Caki2 (cell line): ENCODE results near the gene TSSC4. TPM values are rescaled to one million over a fixed set of nuclear protein-coding genes. Genes with fewer than 3 reads are reported as not detected.

Source experiments
- DNase-seq: peaks from one replicate; pipeline ENCODE4 v3.0.0-alpha.2; 2015; ENCODE audit warnings: low read depth
- in situ Hi-C: cut with HindIII; loops from 2 replicates; pipeline ENCODE4 v1.10.0; 2016; ENCODE audit warnings: low sequenced_read_pairs, low pct_unique_long_range_greater_than_20kb, mixed read lengths
- total RNA-seq: library from RNA; depleted of rRNA; stranded (reverse); fragments of >200 nt; shearing (Covaris generic); gene quantifications from 2 replicates; pipeline ENCODE4 v1.2.3, GENCODE V29; 2014; ENCODE audit warnings: low replicate concordance

The TSSC4 gene
- total RNA-seq, 1 experiment from 2014 or later: 107 TPM

GRCh38 chr11:2422461-2423156 lies 22.1 kb downstream of the TSSC4 start:
- in situ Hi-C loops: no loop called here
- DNase-seq: no peak

- no peak for DNase-seq
- in situ Hi-C loops: no loop called here
Observed at GRCh38 chr11:2423157-2424025, 22.8 kb downstream of the TSSC4 start.

DNA sequence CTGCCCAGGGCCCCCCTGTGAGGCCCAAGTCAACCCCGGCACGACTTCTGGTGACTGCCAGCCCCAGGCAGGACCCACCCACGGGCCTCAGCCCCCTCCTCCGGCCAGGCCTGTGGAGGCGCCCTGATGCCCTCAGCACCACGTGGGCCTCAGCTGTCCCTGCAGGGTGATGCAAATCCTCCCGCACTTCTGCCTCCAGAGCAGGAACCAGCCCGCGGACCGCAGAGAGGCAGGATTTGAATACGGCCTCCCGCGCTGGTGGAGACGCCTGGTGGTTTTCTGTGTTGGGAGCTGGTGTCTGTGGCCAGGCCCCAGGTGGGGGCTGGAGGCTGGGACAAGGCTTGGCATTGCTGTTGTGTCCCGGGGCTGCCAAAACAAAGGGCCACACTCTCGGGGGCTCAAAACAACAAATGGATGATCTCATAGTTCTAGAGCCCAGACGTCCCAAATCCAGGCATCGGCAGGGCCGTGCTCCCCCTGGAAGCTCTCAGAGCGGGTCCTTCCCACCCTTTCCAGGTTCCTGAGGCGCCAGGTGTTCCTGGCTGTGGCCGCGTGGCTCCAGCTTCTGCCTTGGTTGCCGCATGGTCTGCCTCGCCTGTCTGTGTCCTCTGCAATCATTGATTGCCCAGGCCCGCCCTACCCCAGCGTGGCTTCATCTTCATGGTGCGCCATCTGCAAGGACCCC lies 24.4 kb downstream of the TSSC4 start:
- DNase-seq: no peak
- in situ Hi-C loops: no loop called here

GRCh38 chr11:2425506-2425905 lies 25.0 kb downstream of the TSSC4 start:
- DNase-seq: no peak
- in situ Hi-C loops: no loop called here

- in situ Hi-C loops: no loop called here
- DNase-seq: no peak
Observed at GRCh38 chr11:2426221-2426620, 25.7 kb downstream of the TSSC4 start.

- in situ Hi-C loops: no loop called here
Observed at GRCh38 chr11:2426826-2427521, 26.4 kb downstream of the TSSC4 start.

GRCh38 chr11:2427721-2428321 lies 27.3 kb downstream of the TSSC4 start:
- no peak for DNase-seq
- in situ Hi-C loops: no loop called here

More at GRCh38 chr11:2426826-2427521, 26.4 kb downstream of the TSSC4 start:
- no peak for DNase-seq

DNA sequence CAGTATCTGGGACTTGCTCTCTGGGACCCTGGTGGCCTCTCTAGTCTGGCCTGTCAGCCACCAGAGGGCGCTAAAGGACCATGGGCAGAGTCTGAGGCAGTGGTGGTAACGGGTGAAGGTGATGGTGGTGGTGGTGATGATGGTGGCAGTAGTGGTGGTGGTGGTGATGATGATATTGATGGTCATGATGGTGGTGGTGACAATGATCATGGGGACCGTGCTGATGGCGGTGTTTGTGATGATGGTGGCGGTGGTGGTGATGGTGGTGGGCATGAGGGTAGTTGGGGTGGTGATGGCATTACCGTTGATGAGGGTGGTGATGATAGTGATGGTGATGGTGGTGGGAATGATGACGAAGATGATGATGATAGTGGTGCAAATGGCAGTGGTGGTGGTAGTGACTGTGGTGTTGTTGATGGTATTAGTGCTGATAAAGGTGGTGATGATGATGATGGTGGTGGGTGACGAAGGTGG lies 27.8 kb downstream of the TSSC4 start:
- in situ Hi-C loops: no loop called here
- DNase-seq: peak; percentile 14

- no peak for DNase-seq
- in situ Hi-C loops: no loop called here
Observed at GRCh38 chr11:2431395-2431794, 30.8 kb downstream of the TSSC4 start.

- in situ Hi-C loops: no loop called here
- DNase-seq: no peak
Observed at GRCh38 chr11:2432171-2432621, 31.6 kb downstream of the TSSC4 start.

DNA sequence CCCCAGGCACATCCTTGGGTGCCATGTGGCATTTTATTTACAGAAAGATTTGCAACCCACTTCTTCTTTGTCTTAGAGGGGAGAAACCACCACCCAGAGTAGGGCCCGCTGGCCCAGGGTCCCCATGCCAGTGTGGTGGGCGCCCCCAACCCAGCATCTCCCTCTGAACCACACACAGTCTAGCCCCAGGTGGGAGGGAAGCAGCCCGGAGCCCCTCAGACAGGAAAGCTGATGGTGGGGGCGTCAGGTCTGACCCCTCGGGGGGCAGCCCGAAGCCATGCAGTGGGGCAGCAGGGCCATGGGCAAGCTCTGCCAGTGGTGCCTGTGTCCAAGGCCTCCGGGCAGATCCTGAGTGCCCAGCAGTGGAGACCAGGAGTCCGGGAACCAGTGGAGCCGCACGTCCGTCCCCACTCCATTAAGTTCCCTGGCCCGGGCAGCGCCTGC lies 32.1 kb downstream of the TSSC4 start:
- DNase-seq: no peak
- in situ Hi-C loops: no loop called here

DNA sequence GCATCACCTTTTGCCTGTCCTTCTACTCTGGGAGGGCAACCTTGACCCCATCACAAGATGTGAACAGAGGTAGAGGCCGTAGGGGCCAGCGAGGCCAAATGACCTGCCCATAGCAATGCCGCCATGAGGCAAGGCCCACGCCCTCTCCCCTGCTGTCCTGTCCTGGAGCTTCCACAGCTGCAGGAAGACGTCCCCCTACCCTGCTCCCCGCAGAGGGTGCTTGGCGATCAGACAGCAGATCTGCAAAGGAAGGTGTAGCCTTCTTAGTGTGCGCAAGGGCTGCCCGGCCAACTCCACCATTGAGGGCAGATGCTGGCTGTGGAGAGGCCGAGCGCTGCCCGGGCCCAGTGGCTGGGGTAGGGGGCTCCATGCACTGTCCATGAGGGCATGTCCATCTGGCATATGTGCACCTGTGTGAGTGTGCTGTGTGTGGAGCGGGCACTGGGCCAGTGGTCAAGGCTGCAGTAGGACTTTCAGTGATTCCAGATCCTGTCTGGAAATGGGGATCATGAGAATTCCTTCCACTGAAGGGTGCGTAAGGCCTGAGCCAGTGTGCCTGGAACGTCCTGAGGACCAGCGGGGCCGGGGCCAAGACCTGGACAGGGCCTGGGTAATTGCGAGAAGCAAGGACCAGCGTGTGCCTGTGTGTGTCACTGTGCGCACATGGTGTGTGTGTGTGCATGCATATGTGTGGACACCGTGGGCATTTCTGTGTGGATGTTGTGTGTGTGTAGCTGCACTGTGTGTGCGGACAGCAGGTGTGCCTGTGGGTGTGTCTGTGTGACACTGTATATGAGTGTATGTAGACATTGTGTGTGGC lies 32.8 kb downstream of the TSSC4 start:
- DNase-seq: no peak
- in situ Hi-C loops: no loop called here

DNA sequence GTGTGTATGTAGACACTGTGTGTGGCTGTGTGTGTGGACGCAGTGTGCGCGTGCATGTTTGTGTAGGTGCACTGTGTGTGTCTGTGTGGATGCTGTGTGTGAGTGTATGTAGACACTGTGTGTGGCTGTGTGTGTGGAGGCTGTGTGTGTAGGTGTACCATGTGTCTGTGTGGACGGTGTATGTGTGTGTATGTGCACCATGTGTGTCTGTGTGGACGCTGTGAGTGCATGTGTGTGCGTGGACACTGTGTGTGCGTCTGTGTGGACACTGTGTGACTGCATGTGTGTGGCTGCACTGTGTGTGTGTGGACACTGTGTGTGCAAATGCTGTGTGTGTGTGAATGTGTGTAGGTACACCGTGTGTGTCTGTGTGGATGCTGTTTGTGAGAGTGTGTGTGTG lies 33.5 kb downstream of the TSSC4 start:
- in situ Hi-C loops: no loop called here
- DNase-seq: no peak

- in situ Hi-C loops: no loop called here
- no peak for DNase-seq
Observed at GRCh38 chr11:2434506-2435255, 34.1 kb downstream of the TSSC4 start.

- in situ Hi-C loops: no loop called here
- no peak for DNase-seq
Observed at GRCh38 chr11:2435288-2436012, 34.9 kb downstream of the TSSC4 start.

GRCh38 chr11:2436013-2436520 lies 35.5 kb downstream of the TSSC4 start:
- DNase-seq: no peak
- in situ Hi-C loops: no loop called here
